ENCODE data around the gene PSMB1. TPM values are rescaled to one million over a fixed set of nuclear protein-coding genes. Genes with fewer than 3 reads are reported as not detected.
A peak's percentile ranks its signal among the peaks of the same experiment; 100 is the strongest.

Gene PSMB1
- 100 to 1,000 TPM in 4 of 6 donors, 10 to 100 TPM in 2; 63.9 to 203 (median 124) TPM for total RNA-seq

DNA sequence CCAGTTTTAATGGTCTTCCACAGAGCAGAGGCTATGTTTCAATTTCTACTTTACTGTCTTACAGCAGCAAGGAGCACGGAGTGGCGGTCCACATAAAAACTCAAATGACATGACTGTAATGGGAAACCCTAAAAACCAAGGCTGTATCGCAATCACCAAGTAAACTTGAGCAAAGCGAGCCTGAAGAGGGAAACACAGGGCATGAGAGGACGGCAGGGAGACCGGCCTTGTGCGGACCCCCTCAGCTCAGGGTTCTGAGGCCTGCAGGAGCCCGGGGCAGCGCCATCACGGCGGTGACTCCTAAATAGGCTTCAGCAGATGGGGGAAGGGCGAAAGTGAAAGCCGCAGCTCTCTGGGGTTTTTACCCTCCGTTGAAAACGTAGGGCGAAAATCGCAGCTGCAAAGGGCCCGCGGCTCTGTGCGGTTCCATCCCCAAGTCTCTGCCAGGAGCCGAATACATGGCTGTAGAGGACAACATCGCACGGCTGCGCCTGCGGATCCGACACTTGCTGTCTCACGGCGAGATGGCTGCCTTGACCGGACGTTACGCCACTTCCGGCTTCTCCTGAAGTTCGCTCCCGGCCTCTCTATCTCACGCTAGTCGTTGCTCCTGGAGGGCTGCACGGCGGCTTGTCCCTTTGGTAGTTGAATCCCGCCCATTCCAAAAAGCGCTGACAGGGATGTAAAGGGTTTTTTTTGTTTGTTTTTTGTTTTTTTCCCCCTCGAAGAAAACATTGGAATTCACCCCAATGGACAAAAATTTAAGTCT, at the start of gene PSMB1:
Gene PSMB1 (minus strand): TSS at position 543 of the 769 bp plus-strand sequence. CDS start 65 bp downstream, at position 478.
- WGBS, 2 donors: 0 to 1% methylated on average over 28 to 41 of the region's 41 CpGs

DNA sequence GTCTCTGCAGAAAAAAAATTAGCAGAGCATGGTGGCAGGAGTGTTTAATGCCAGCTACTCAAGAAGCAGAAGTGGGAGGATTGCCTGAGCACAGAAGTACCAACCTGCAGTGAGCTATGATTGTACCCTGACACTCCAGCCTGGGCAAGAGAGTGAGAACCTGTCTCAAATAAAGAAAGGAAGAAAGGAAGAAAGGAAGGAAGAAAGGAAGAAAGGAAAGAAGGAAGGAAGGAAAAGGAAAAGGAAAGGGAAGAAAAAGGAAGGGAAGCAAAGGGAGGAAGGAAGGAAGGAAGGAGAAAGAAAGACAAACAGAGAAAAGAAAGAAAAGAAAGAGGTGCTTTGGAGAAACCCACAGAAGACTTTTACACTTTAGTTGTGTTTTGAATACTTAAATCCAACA, 44.2 kb upstream of the PSMB1 start:
- TF ChIP-seq POLR2AphosphoS5 (IDR thresholded peaks at IDR 0.05) (no peak), POLR2A (IDR thresholded peaks at IDR 0.05) (no peak), EP300 (IDR thresholded peaks at IDR 0.05) (no peak)
- TF ChIP-seq, protein P1, sequence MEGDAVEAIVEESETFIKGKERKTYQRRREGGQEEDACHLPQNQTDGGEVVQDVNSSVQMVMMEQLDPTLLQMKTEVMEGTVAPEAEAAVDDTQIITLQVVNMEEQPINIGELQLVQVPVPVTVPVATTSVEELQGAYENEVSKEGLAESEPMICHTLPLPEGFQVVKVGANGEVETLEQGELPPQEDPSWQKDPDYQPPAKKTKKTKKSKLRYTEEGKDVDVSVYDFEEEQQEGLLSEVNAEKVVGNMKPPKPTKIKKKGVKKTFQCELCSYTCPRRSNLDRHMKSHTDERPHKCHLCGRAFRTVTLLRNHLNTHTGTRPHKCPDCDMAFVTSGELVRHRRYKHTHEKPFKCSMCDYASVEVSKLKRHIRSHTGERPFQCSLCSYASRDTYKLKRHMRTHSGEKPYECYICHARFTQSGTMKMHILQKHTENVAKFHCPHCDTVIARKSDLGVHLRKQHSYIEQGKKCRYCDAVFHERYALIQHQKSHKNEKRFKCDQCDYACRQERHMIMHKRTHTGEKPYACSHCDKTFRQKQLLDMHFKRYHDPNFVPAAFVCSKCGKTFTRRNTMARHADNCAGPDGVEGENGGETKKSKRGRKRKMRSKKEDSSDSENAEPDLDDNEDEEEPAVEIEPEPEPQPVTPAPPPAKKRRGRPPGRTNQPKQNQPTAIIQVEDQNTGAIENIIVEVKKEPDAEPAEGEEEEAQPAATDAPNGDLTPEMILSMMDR (IDR thresholded peaks at IDR 0.05): no peak

More for the DNA sequence above, at the start of gene PSMB1:
- Histone ChIP-seq H3K4me3 (peak within 1 kb of the TSS; percentile 75 to 97 (median 84)), H3K36me3 (peaks cover 0 to 22% (median 9%) of the 10 kb centered on the region in 4 donors), H3K9me3 (no peaks in the 10 kb centered on the region), H3K27ac (peak within 1 kb of the TSS; percentile 94 to 97 (median 94)), H3K4me1 (peaks cover 38 to 55% (median 51%) of the 10 kb centered on the region in 4 donors), H3K27me3 (no peaks in the 10 kb centered on the region)
- peak; percentile 94 to 95 for ATAC-seq (ENCODE audit: low FRiP score in 2 of 2)
- peak; percentile 86 to 97 for DNase-seq
- TF ChIP-seq POLR2A (IDR thresholded peaks at IDR 0.05) (peak; percentile 88 to 95 (median 92)), POLR2AphosphoS5 (IDR thresholded peaks at IDR 0.05) (peak; percentile 97 to 100), EP300 (IDR thresholded peaks at IDR 0.05) (peak in 1 of 4 donors; percentile 68)
- TF ChIP-seq, protein P1 (IDR thresholded peaks at IDR 0.05): peak in 1 of 6 experiments; percentile 11

GRCh38 chr6:170596426-170596825, 43.3 kb upstream of the PSMB1 start:
- ATAC-seq (ENCODE audit: low FRiP score in 2 of 2) (no peak), DNase-seq (no peak)
- H3K4me1 ChIP-seq: no peaks in the 10 kb centered on the region
- TF ChIP-seq, protein P1 (IDR thresholded peaks at IDR 0.05): no peak
- TF ChIP-seq POLR2A (IDR thresholded peaks at IDR 0.05) (no peak), EP300 (IDR thresholded peaks at IDR 0.05) (no peak), POLR2AphosphoS5 (IDR thresholded peaks at IDR 0.05) (no peak)
- no peaks in the 10 kb centered on the region for H3K27me3 ChIP-seq
- H3K9me3 ChIP-seq: peaks cover 0 to 3% (median under 1%) of the 10 kb centered on the region in 4 donors
- no peak overlapping the region for H3K27ac ChIP-seq
- no peaks in the 10 kb centered on the region for H3K36me3 ChIP-seq
- H3K4me3 ChIP-seq: no peak overlapping the region

More for the DNA sequence above, 44.2 kb upstream of the PSMB1 start:
- H3K36me3 ChIP-seq: no peaks in the 10 kb centered on the region
- H3K27ac ChIP-seq: no peak overlapping the region
- H3K4me1 ChIP-seq: no peaks in the 10 kb centered on the region
- no peak for DNase-seq
- ATAC-seq (ENCODE audit: low FRiP score in 2 of 2): no peak
- H3K9me3 ChIP-seq: peaks cover 0 to 3% (median 0%) of the 10 kb centered on the region in 4 donors
- no peak overlapping the region for H3K4me3 ChIP-seq
- H3K27me3 ChIP-seq: no peaks in the 10 kb centered on the region

DNA sequence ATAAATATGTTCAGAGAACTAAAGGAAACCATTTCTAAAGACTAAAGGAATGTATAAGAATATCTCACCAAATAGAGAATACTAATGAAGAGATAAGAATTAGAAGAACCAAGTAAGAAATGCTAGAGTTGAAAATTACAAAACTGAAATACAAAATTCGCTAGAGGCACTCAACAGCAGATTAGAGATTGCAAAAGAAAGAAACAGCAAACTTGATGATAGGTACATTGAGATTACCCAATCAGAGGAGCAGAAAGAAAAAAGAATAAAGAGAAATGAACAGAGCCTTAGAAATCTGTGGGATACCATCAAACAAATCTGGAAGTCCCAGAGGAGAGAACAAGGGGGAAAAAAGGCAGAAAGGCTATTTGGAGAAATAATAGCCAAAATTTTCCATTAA, 37.6 kb upstream of the PSMB1 start:
- ATAC-seq (ENCODE audit: low FRiP score in 2 of 2) (no peak), DNase-seq (no peak)
- peaks cover 0 to under 1% (median 0%) of the 10 kb centered on the region in 4 donors for H3K4me1 ChIP-seq
- peaks cover 3 to 10% (median 5%) of the 10 kb centered on the region in 4 donors for H3K9me3 ChIP-seq
- 83 to 91% methylated on average over 1 of the region's 1 CpG for WGBS, 2 donors
- no peaks in the 10 kb centered on the region for H3K27me3 ChIP-seq
- no peaks in the 10 kb centered on the region for H3K36me3 ChIP-seq
- no peak overlapping the region for H3K27ac ChIP-seq
- no peak overlapping the region for H3K4me3 ChIP-seq
- no peak for TF ChIP-seq POLR2A (IDR thresholded peaks at IDR 0.05)
- TF ChIP-seq, protein P1 (IDR thresholded peaks at IDR 0.05): no peak
